ENCODE data around the gene KCNQ1OT1. TPM values are rescaled to one million over a fixed set of nuclear protein-coding genes. Genes with fewer than 3 reads are reported as not detected.

The KCNQ1OT1 gene
- total RNA-seq, 1 experiment from 2014 or later, result 1.2 TPM

DNA sequence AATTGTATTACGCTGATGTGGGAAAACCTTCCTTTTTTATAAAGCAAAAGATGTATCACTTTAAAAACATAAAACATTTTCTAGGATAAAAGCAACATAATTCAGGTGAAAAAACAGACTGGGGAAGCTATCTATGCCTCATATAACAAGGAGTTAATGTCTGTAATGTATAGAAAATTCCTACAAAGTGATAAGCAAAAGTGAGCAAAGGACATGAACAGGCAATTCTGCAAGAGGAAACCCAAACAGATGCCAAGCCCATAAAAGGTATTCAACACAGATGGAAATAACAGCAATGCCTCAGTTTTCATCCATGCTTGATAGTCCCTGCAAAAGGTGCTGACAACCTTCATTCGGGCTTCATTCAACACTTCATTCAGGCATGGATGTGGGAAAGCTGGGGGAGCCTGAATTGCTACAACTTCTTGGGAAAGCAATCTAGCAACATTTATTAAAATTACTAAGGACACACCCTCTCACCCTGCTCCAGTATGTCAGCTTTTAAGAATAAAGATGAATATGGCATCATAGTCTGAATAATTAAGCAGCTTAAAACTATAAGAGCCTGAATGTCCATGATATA is 39.3 kb downstream of the KCNQ1OT1 start:
- WGBS (ENCODE audit: extremely low coverage, insufficient read length, low lambda C conversion rate), result no CpG with 5 or more reads among the region's 2 CpGs
- H3K27ac Mint-ChIP-seq, result no peak overlapping the region
- H3K9me3 ChIP-seq (ENCODE audit: control insufficient read depth, low read depth, low read length), result peaks cover 35% of the 10 kb centered on the region

More for the DNA sequence above, 39.3 kb downstream of the KCNQ1OT1 start:
- H3K4me3 Mint-ChIP-seq, result no peak overlapping the region
- Histone ChIP-seq H2AK5ac (ENCODE audit: insufficient read length, low read length) (no peak overlapping the region), H3K4me1 (ENCODE audit: insufficient read depth, low read length) (no peaks in the 10 kb centered on the region), H4K20me1 (ENCODE audit: control insufficient read depth, insufficient read depth, insufficient read length) (no peaks in the 10 kb centered on the region), H3K23ac (ENCODE audit: insufficient read length, low read depth, low read length) (no peak overlapping the region), H3K4ac (ENCODE audit: low read depth, low read length) (no peak overlapping the region), H2BK12ac (ENCODE audit: insufficient read length, low read depth, low read length) (no peak overlapping the region), H3K4me2 (ENCODE audit: insufficient read depth, insufficient read length, low read length) (no peak overlapping the region), H2BK20ac (ENCODE audit: low read depth, low read length, poor library complexity, severe bottlenecking) (no peak overlapping the region), H3K27me3 (ENCODE audit: insufficient read depth, low read length) (no peaks in the 10 kb centered on the region; the same call in 1 of the 2 replicates), H3K9ac (ENCODE audit: extremely low read depth, insufficient read length, low read length) (no peak overlapping the region), H3T11ph (ENCODE audit: low read length) (no peak overlapping the region), H3K23me2 (ENCODE audit: insufficient read length, low read depth, low read length, poor library complexity, severe bottlenecking) (no peaks in the 10 kb centered on the region), H4K5ac (ENCODE audit: insufficient read length, low read depth, low read length) (no peak overlapping the region), H2BK15ac (ENCODE audit: low read depth, low read length) (no peak overlapping the region), H3K79me2 (ENCODE audit: insufficient read depth, low read length) (no peaks in the 10 kb centered on the region), H3K14ac (ENCODE audit: insufficient read depth, low read length) (no peak overlapping the region), H3K79me1 (ENCODE audit: insufficient read depth, low read depth, low read length, poor library complexity, severe bottlenecking) (no peaks in the 10 kb centered on the region), H3K27ac (ENCODE audit: insufficient read length, low read depth, low read length) (no peak overlapping the region), H3K18ac (ENCODE audit: insufficient read length, low read depth, low read length) (no peak overlapping the region), H2BK5ac (ENCODE audit: insufficient read length, low read length) (no peak overlapping the region), H2AFZ (ENCODE audit: low read length) (no peak overlapping the region), H3K56ac (ENCODE audit: insufficient read length, low read depth, low read length) (no peak overlapping the region), H4K91ac (ENCODE audit: insufficient read length, low read depth, low read length) (no peak overlapping the region), H4K8ac (replicated peaks; ENCODE audit: insufficient read length, low read depth, low read length) (no peak overlapping the region), H2BK120ac (ENCODE audit: low read depth, low read length, poor library complexity, severe bottlenecking) (no peak overlapping the region)
- H3K27me3 Mint-ChIP-seq (ENCODE audit: low read depth), result peaks cover 84% of the 10 kb centered on the region
- H3K4me1 Mint-ChIP-seq, result no peaks in the 10 kb centered on the region
- H3K9me3 Mint-ChIP-seq, result peaks cover 71 to 83% of the 10 kb centered on the region in 2 experiments
- H3K36me3 Mint-ChIP-seq (ENCODE audit: insufficient read depth in 1 of 3, low read depth in 3 of 3), result peaks cover 45 to 75% (median 47%) of the 10 kb centered on the region in 3 experiments
- DNase-seq, result no peak
- TF ChIP-seq CTCF (conservative IDR thresholded peaks at IDR 0.05), result no peak
